GM21515 (cell line): ENCODE data around the gene SHMT1.

Source experiments
- ATAC-seq: cut with Tn5 transposase; IDR thresholded peaks from one replicate; pipeline ENCODE4 v1.9.1; 2021; ENCODE audit not compliant: unreplicated experiment

Gene SHMT1

GRCh38 chr17:18291718-18292540 is 71.4 kb downstream of the SHMT1 start:
- no peak for ATAC-seq

- ATAC-seq, result no peak
Observed at GRCh38 chr17:18285296-18285695, 78.1 kb downstream of the SHMT1 start.

- no peak for ATAC-seq
Observed at GRCh38 chr17:18281788-18282187, 81.6 kb downstream of the SHMT1 start.

GRCh38 chr17:18280766-18281371 is 82.5 kb downstream of the SHMT1 start:
- ATAC-seq, result no peak

GRCh38 chr17:18280249-18280648 is 83.1 kb downstream of the SHMT1 start:
- no peak for ATAC-seq

GRCh38 chr17:18278867-18279266 is 84.5 kb downstream of the SHMT1 start:
- ATAC-seq, result no peak
